Activated CD8-positive, alpha-beta T cell treated with anti-CD3 and anti-CD28 coated beads, Interleukin-2, amount 10 ng/mL, durations not matched to agents 7 days and 5 days (primary cell): ENCODE data around the gene CLDN9. TPM values are rescaled to one million over a fixed set of nuclear protein-coding genes. Genes with fewer than 3 reads are reported as not detected.

Experiments used
- ATAC-seq: fragments of 150-1000 bp; cut with Tn5 transposase; one replicate; pipeline ENCODE4 v1.10.0; 2021; ENCODE audit warnings: moderate library complexity
- CTCF ChIA-PET: fragments of 350-600 bp; sonication (Branson Sonifier 250); formaldehyde crosslinking; loops from one replicate; lab custom pipeline; 2021; ENCODE audit warnings: antibody characterized with exemption; lab: Charles Lee
- POLR2A ChIA-PET: fragments of 350-600 bp; sonication (Branson Sonifier 250); formaldehyde crosslinking; loops from one replicate; lab custom pipeline; 2021; ENCODE audit warnings: antibody characterized with exemption; lab: Charles Lee
- DNase-seq: peaks from one replicate; pipeline ENCODE4 v3.0.0-alpha.2; 2020
- H3K27ac Mint-ChIP-seq: one replicate; pipeline ENCODE4 v1.8.0; 2021; ENCODE audit warnings: mild to moderate bottlenecking, mixed read lengths
- H3K27me3 Mint-ChIP-seq: one replicate; pipeline ENCODE4 v1.8.0; 2021; ENCODE audit warnings: low read depth, mixed read lengths
- H3K36me3 Mint-ChIP-seq: one replicate; pipeline ENCODE4 v1.8.0; 2021; ENCODE audit warnings: low read depth, mixed read lengths
- H3K4me1 Mint-ChIP-seq: one replicate; pipeline ENCODE4 v1.8.0; 2021; ENCODE audit warnings: low read depth, mixed read lengths
- H3K4me3 Mint-ChIP-seq: one replicate; pipeline ENCODE4 v1.8.0; 2021; ENCODE audit warnings: mild to moderate bottlenecking, mixed read lengths
- H3K9me3 Mint-ChIP-seq: one replicate; pipeline ENCODE4 v1.8.0; 2022; ENCODE audit warnings: mixed read lengths; ENCODE audit not compliant: insufficient read depth
- total RNA-seq, 2 experiments: library from RNA; stranded (reverse); gene quantifications; one replicate each; pipeline ENCODE4 v1.2.3, GENCODE V29; 2021

CLDN9 gene, protein sequence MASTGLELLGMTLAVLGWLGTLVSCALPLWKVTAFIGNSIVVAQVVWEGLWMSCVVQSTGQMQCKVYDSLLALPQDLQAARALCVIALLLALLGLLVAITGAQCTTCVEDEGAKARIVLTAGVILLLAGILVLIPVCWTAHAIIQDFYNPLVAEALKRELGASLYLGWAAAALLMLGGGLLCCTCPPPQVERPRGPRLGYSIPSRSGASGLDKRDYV
- total RNA-seq, result under 1 TPM in 1 of 2 experiments, not detected in 1; 0.16 TPM

DNA sequence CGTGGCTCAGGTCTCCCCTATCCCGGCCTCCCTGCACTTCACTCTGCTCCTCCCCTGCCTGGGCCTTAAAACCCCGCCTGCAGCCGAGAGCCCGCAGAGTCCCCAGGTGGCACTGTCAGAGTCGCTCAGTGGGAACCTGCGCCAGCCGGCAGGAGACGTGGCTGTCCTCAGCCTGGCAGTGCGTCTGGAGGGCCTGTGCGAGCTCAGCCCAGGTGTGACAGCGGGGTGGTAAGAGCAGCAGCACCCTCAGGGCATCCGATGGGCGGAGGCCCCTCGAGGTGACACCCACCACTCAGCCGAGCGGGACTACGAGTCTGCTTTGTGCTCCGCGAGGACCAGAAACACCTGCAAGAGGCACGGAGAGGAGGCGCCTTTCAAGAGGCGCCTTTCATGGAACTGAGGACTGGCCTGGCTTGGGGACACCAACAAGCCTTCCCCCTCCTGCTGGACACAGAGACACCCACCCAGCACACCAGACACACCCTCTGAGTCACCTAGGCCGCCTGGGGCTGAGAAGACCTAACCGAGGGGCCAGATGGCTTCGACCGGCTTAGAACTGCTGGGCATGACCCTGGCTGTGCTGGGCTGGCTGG is at the start of gene CLDN9:
Gene CLDN9, plus strand, starts transcription at position 96 of the 593 bp plus-strand sequence. Its CDS starts 440 bp downstream, at position 536.
- ATAC-seq, result peak; percentile 34
- ChIA-PET CTCF (interaction anchor here (1.2 to 1.4 kb wide), 2 partner anchors 15 to 19 kb away, joined by 5 read pairs; no protein-coding TSS in a partner anchor), POLR2A (no interaction called here)
- Mint-ChIP-seq H3K27ac (no peak within 1 kb of the TSS), H3K4me3 (no peak within 1 kb of the TSS), H3K36me3 (no peaks in the 10 kb centered on the region), H3K9me3 (no peaks in the 10 kb centered on the region), H3K4me1 (peaks cover 11% of the 10 kb centered on the region), H3K27me3 (peaks cover 22% of the 10 kb centered on the region)
- DNase-seq, result no peak

DNA sequence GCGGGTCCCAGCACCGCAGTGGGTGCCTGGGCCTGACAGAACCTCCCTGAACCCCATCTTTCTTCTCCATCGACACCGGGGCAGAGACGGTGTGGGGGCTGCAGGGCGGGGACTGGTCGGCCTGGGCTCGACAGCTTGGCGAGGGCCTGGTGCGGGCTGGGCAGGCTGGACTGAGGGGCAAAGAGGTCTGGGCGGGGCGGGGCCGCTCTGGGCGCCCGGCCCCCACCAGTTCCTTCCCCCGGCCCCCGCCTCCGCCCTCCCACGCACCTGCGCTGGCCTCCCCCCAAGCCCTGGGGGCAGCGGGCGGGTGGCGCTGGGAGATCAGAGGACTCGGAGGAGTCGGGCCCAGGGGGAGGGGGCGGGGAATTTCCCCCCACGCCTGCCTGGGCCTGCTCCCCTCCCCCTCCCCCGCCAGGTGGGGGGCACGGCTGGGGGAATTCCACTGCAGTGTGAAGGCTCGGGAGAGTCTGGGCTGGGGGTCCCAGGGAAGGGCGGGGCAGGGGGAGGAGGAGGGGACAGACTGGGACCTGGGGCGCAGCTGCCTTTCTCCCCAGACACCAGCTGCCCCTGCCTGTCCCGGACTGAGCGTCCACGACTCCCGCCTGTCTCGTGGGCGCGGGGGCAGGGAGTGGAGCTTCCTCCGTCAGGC is 49.5 kb upstream of the CLDN9 start:
- H3K27me3 Mint-ChIP-seq, result peaks cover 35% of the 10 kb centered on the region
- CTCF ChIA-PET, result interaction anchor here (1.3 to 1.5 kb wide), 5 partner anchors 10 to 95 kb away, joined by 3 to 4 read pairs (median 4); no protein-coding TSS in a partner anchor

DNA sequence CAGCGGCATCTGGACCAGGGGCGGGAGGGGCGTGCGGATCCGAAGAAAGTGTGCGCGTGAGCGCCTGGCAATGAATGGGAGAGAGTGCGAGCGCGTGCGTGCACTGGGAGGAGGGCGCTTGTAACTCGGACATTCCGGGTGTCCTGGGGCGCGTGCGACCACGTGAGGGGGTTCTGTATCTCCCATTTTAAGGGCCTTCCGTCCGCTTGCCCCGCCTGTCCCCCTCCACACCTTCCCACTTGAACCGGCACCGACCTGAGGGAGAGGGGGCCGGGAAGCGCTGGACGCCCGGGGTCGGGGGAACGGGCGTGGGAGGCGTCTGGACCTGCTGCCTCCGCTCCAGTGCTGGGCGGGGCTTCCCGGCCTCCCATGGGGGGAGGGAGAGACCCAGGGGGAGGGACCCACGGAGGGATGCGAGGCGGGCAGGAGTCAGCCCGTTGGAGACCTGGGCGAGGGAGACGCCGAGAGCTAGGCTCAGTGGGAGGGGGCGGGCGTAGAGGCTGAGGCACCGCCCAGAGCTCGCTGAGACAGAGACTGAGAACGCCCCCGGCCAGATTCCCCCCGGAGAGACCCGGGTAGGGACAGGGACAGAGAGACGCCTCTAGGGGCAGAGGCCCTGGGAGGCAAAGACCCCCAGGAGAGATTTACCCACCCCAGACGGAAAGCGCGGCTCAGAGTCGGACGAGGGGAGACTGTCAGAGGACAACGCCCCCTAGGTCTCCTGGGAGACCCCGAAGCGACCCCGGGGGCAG is 48.8 kb upstream of the CLDN9 start, which contains the start of gene KREMEN2:
Gene KREMEN2, plus strand, starts transcription at position 553 of the 752 bp plus-strand sequence. CDS start 246 bp downstream, outside the sequence.
- H3K4me3 Mint-ChIP-seq, result peak within 1 kb of the TSS; percentile 61
- no peaks in the 10 kb centered on the region for H3K9me3 Mint-ChIP-seq
- ChIA-PET POLR2A (interaction anchor here (1.3 kb wide), 1 partner anchor 16 kb away, joined by 3 read pairs; the partner anchor contains the start of gene PKMYT1), CTCF (interaction anchor here (1.1 to 2.2 kb wide), 3 partner anchors 37 to 95 kb away, joined by 4 to 10 read pairs (median 4); no protein-coding TSS in a partner anchor)
- no peak within 1 kb of the TSS for H3K27ac Mint-ChIP-seq
- ATAC-seq, result no peak
- no peaks in the 10 kb centered on the region for H3K36me3 Mint-ChIP-seq
- peaks cover 34% of the 10 kb centered on the region for H3K4me1 Mint-ChIP-seq
- peaks cover 38% of the 10 kb centered on the region for H3K27me3 Mint-ChIP-seq
- no peak for DNase-seq

More for the DNA sequence above, 49.5 kb upstream of the CLDN9 start:
- H3K4me3 Mint-ChIP-seq, result no peak overlapping the region
- no peak for ATAC-seq
- POLR2A ChIA-PET, result interaction anchor here (1.3 kb wide), 1 partner anchor 17 kb away, joined by 3 read pairs; the partner anchor contains the start of gene PKMYT1
- no peak overlapping the region for H3K27ac Mint-ChIP-seq
- no peaks in the 10 kb centered on the region for H3K36me3 Mint-ChIP-seq
- DNase-seq, result no peak
- H3K4me1 Mint-ChIP-seq, result peaks cover 28% of the 10 kb centered on the region
- H3K9me3 Mint-ChIP-seq, result no peaks in the 10 kb centered on the region

DNA sequence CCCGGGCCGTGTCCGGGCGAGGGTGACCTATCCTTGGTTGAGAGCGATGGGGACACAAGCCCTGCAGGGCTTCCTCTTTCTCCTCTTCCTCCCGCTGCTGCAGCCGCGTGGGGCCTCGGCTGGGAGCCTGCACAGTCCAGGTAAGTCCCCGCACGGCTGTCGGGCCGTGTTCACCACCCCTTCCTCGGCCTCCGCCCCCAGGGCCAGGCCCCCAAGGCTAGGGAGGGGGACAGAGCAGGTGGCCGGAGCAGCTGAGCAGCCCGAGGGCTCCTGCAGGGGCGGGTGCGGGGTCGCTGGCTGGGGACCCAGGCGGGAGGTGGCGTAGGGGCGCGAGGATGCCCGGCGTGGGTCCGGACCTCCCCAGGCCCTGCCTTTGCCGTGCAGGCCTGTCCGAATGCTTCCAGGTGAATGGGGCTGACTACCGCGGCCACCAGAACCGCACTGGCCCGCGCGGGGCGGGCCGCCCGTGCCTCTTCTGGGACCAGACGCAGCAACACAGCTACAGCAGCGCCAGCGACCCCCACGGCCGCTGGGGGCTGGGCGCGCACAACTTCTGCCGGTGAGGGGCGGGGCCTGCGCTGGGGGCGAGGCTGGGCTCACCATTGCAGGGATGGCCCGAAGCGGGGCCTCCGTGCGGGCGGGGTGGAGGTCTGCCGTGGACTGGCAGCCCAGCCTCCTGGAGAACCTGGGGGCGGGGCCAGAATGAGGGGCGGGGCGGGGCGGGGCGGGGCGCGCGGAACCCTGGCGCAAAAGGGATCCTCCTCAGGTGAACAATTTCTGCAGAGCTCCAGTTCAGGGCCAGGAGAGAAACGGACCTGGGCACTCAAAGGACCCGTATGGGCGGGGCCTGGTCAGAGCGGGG is 48.0 kb upstream of the CLDN9 start:
- POLR2A ChIA-PET, result interaction anchor here (0.6 kb wide), 1 partner anchor 15 kb away, joined by 3 read pairs; the partner anchor contains the start of gene PKMYT1
- DNase-seq (peak; percentile 73), ATAC-seq (peak; percentile 31)
- Mint-ChIP-seq H3K4me1 (peaks cover 34% of the 10 kb centered on the region), H3K9me3 (no peaks in the 10 kb centered on the region), H3K27ac (no peak overlapping the region), H3K4me3 (peak overlapping the region; percentile 34), H3K27me3 (peaks cover 38% of the 10 kb centered on the region), H3K36me3 (no peaks in the 10 kb centered on the region)
- CTCF ChIA-PET, result interaction anchor here (0.9 to 2.2 kb wide), 3 partner anchors 14 to 67 kb away, joined by 3 to 10 read pairs (median 4); no protein-coding TSS in a partner anchor

DNA sequence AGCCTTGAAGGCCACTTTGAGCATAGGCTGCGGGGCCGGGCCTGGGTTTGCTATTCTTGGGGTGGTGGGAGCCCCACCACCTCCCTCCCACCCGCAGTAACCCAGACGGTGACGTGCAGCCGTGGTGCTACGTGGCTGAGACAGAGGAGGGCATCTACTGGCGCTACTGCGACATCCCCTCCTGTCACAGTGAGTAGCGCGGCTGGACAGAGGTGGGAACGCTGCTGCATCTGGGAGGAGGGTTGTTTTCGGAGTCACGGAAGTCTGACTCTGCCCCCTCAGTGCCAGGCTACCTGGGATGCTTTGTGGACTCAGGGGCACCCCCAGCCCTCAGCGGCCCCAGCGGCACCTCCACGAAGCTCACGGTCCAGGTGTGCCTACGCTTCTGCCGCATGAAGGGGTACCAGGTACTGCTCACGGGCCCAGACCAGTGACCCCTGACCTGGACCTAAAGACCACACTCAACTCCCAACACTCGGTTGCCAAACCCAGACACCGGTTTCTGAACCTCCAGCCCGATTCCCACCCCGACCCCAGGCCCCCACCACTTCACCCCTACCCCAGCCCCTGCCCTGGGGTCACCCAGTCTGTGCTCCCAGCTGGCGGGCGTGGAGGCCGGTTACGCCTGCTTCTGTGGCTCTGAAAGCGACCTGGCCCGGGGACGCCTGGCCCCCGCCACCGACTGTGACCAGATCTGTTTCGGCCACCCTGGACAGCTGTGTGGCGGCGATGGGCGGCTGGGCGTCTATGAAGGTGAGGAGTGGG is 46.5 kb upstream of the CLDN9 start:
- DNase-seq (no peak), ATAC-seq (no peak)
- POLR2A ChIA-PET, result interaction anchor here (2.0 kb wide), 1 partner anchor 14 kb away, joined by 16 read pairs; the partner anchor contains the start of gene PKMYT1
- H3K4me1 Mint-ChIP-seq, result peaks cover 43% of the 10 kb centered on the region
- peaks cover 34% of the 10 kb centered on the region for H3K27me3 Mint-ChIP-seq
- peaks cover 4% of the 10 kb centered on the region for H3K36me3 Mint-ChIP-seq
- H3K4me3 Mint-ChIP-seq, result no peak overlapping the region
- no peaks in the 10 kb centered on the region for H3K9me3 Mint-ChIP-seq
- H3K27ac Mint-ChIP-seq, result no peak overlapping the region
- CTCF ChIA-PET, result interaction anchor here (0.6 to 2.2 kb wide), 3 partner anchors 12 to 284 kb away, joined by 3 to 10 read pairs (median 3); partner anchors contain the start of gene KCTD5

DNA sequence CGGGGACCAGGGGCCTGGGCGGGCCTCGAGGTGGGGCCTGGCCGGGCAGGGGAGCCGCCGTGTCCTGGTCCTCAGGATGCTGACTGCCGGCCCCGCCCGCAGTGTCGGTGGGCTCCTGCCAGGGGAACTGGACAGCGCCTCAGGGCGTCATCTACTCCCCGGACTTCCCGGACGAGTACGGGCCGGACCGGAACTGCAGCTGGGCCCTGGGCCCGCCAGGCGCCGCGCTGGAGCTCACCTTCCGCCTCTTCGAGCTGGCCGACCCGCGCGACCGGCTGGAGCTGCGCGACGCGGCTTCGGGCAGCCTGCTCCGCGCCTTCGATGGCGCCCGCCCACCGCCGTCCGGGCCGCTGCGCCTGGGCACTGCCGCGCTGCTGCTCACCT is 45.9 kb upstream of the CLDN9 start:
- H3K4me1 Mint-ChIP-seq, result peaks cover 44% of the 10 kb centered on the region
- ChIA-PET CTCF (no interaction called here), POLR2A (interaction anchor here (2.0 kb wide), 1 partner anchor 14 kb away, joined by 16 read pairs; the partner anchor contains the start of gene PKMYT1)
- H3K4me3 Mint-ChIP-seq, result no peak overlapping the region
- no peak for DNase-seq
- no peak overlapping the region for H3K27ac Mint-ChIP-seq
- no peaks in the 10 kb centered on the region for H3K9me3 Mint-ChIP-seq
- ATAC-seq, result no peak
- peaks cover 4% of the 10 kb centered on the region for H3K36me3 Mint-ChIP-seq
- H3K27me3 Mint-ChIP-seq, result peaks cover 32% of the 10 kb centered on the region

DNA sequence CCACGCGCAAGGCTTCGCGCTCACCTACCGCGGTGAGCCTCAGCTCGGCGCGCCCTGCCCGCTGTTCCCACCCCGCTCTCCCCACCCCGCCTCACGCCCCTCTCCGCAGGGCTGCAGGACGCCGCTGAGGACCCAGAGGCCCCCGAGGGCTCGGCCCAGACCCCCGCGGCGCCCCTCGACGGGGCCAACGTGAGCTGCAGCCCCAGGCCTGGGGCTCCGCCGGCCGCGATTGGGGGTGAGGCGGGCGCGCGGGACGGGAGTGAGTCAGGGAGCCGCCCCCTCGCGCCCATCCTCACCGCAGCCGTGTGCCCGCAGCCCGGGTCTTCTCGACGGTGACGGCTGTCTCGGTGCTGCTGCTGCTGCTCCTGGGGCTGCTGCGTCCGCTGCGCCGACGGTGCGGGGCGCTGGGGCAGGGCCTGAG is 45.5 kb upstream of the CLDN9 start:
- ChIA-PET CTCF (no interaction called here), POLR2A (interaction anchor here (2.0 kb wide), 1 partner anchor 13 kb away, joined by 16 read pairs; the partner anchor contains the start of gene PKMYT1)
- Mint-ChIP-seq H3K27ac (no peak overlapping the region), H3K4me3 (no peak overlapping the region), H3K9me3 (no peaks in the 10 kb centered on the region), H3K36me3 (peaks cover 8% of the 10 kb centered on the region), H3K4me1 (peaks cover 48% of the 10 kb centered on the region), H3K27me3 (peaks cover 28% of the 10 kb centered on the region)
- ATAC-seq (no peak), DNase-seq (no peak)

DNA sequence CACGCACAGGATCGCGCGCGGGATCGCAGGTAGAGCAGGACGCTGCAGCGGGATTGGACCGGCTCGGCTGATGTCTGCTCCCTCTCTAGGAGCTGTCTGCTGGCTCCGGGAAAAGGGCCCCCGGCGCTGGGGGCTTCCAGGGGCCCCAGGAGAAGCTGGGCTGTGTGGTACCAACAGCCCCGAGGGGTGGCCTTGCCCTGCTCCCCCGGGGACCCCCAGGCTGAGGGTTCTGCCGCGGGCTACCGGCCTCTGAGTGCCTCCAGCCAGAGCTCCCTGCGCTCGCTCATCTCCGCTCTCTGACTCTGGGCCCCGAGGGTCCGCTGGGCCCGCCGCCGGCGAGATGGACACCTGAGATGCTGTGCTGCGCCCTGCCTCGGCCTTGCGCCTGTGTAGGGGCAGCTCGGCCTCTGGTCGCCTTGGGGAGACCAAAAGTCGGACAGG is 45.0 kb upstream of the CLDN9 start:
- no peak for DNase-seq
- Mint-ChIP-seq H3K4me1 (peaks cover 50% of the 10 kb centered on the region), H3K27me3 (peaks cover 26% of the 10 kb centered on the region), H3K9me3 (no peaks in the 10 kb centered on the region), H3K36me3 (peaks cover 13% of the 10 kb centered on the region), H3K4me3 (no peak overlapping the region), H3K27ac (no peak overlapping the region)
- ATAC-seq, result no peak
- ChIA-PET CTCF (no interaction called here), POLR2A (interaction anchor here (2.0 kb wide), 1 partner anchor 13 kb away, joined by 16 read pairs; the partner anchor contains the start of gene PKMYT1)

DNA sequence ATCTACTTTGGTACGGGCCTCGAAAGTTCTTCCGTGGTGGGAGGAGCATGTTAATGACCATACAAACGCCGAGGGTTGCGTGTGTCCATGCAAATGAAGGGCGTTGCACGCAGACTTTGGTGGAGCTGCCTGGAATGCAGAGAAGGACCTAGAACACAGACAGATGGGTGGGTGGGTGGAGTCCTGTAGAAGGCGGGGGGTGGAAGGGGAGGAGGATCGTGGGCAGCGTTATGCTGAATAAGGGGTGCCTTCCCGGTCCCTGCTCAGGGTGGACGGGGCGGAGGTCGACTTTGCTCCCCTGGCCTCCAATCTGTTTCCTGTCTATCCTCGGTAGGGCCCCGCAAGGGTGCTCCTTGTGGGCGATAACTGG is 44.4 kb upstream of the CLDN9 start:
- H3K4me3 Mint-ChIP-seq, result peak overlapping the region; percentile 75
- ChIA-PET POLR2A (interaction anchor here (2.0 kb wide), 1 partner anchor 12 kb away, joined by 16 read pairs; the partner anchor contains the start of gene PKMYT1), CTCF (interaction anchor here (2.4 kb wide), 2 partner anchors 13 to 61 kb away, joined by 13 to 16 read pairs; partner anchors contain the start of gene PKMYT1)
- DNase-seq (no peak), ATAC-seq (no peak)
- H3K4me1 Mint-ChIP-seq, result peaks cover 50% of the 10 kb centered on the region
- peaks cover 13% of the 10 kb centered on the region for H3K36me3 Mint-ChIP-seq
- peaks cover 23% of the 10 kb centered on the region for H3K27me3 Mint-ChIP-seq
- H3K27ac Mint-ChIP-seq, result peak overlapping the region; percentile 72
- H3K9me3 Mint-ChIP-seq, result no peaks in the 10 kb centered on the region
